ENCODE data around the gene PCCA. TPM values are rescaled to one million over a fixed set of nuclear protein-coding genes. Genes with fewer than 3 reads are reported as not detected.

PCCA gene
- total and polyA plus RNA-seq, 2 donors (not counting 1 experiment from before 2014, with no cell fraction given): 4.8 to 17.4 TPM

DNA sequence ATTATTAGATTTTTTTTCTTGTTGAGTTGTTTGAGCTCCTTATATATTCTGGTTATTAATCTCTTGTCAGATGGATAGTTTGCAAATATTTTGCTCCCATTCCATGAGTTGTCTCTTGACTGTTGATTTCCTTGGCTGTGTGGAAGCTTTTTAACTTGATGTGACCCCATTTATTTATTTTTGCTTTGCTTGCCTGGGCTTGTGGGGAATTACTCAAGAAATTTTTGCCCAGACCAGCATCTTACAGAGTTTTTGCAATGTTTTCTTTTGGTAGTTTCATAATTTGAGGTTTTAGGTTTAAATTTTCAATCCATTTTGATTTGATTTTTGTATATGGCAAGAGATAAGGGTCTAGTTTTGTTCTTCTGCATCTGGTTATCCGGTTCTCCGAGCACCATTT, 124.7 kb downstream of the PCCA start:
- DNase-seq (no peak), ATAC-seq (ENCODE audit: low read depth) (no peak)
- Mint-ChIP-seq H3K27me3 (no peaks in the 10 kb centered on the region), H3K27ac (no peak overlapping the region), H3K4me3 (no peak overlapping the region), H3K4me1 (peaks cover 19% of the 10 kb centered on the region), H3K9me3 (ENCODE audit: insufficient read depth) (peaks cover 7% of the 10 kb centered on the region)
- Histone ChIP-seq H3K27me3 (replicated peaks in 1 of 4; ENCODE audit: control extremely low read depth in 1 of 4, control insufficient read depth in 3 of 4, insufficient read depth in 4 of 4, low read length in 3 of 4) (no peaks in the 10 kb centered on the region), H4K20me1 (ENCODE audit: control insufficient read depth, insufficient read depth, low read length, poor library complexity, severe bottlenecking) (no peaks in the 10 kb centered on the region), H3K4me2 (replicated peaks; ENCODE audit: low read depth, low read length, poor library complexity, severe bottlenecking) (no peak overlapping the region), H3K9ac (ENCODE audit: low read length) (no peak overlapping the region), H2AFZ (ENCODE audit: insufficient read depth, low read depth, low read length, poor library complexity, severe bottlenecking) (no peak overlapping the region), H3K79me2 (ENCODE audit: control insufficient read depth, insufficient read depth, low read length) (no peaks in the 10 kb centered on the region), H3K36me3 (replicated peaks in 1 of 2; ENCODE audit: control extremely low read depth in 1 of 2, control insufficient read depth in 1 of 2, extremely low read depth in 1 of 2, insufficient read depth in 2 of 2, low read length in 1 of 2) (no peaks in the 10 kb centered on the region), H3K4me1 (ENCODE audit: control insufficient read depth in 2 of 2, insufficient read depth in 2 of 2, low read length in 2 of 2) (peaks cover 0 to 5% of the 10 kb centered on the region in 2 donors), H3K4me3 (ENCODE audit: control extremely low read depth in 1 of 5, extremely low read depth in 1 of 5, insufficient read depth in 1 of 5, low read depth in 2 of 5, low read length in 4 of 5) (no peak overlapping the region), H3K9me3 (ENCODE audit: control extremely low read depth in 1 of 3, control insufficient read depth in 2 of 3, insufficient read depth in 1 of 3, low read length in 2 of 3) (peaks cover 0 to 3% (median 2%) of the 10 kb centered on the region in 3 donors), H3K27ac (ENCODE audit: low read length in 2 of 2) (no peak overlapping the region)
- TF ChIP-seq, protein P1, sequence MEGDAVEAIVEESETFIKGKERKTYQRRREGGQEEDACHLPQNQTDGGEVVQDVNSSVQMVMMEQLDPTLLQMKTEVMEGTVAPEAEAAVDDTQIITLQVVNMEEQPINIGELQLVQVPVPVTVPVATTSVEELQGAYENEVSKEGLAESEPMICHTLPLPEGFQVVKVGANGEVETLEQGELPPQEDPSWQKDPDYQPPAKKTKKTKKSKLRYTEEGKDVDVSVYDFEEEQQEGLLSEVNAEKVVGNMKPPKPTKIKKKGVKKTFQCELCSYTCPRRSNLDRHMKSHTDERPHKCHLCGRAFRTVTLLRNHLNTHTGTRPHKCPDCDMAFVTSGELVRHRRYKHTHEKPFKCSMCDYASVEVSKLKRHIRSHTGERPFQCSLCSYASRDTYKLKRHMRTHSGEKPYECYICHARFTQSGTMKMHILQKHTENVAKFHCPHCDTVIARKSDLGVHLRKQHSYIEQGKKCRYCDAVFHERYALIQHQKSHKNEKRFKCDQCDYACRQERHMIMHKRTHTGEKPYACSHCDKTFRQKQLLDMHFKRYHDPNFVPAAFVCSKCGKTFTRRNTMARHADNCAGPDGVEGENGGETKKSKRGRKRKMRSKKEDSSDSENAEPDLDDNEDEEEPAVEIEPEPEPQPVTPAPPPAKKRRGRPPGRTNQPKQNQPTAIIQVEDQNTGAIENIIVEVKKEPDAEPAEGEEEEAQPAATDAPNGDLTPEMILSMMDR (IDR thresholded peaks at IDR 0.05): no peak
- TF ChIP-seq EZH2 (IDR thresholded peaks at IDR 0.05; ENCODE audit: borderline replicate concordance, insufficient read depth, low read depth, low read length, poor library complexity, severe bottlenecking): no peak
- WGBS (ENCODE audit: insufficient coverage): no CpG with 5 or more reads among the region's 2 CpGs
- CTCF ChIA-PET: no interaction called here
- intact Hi-C loops (cut with micrococcal nuclease): no loop called here
- POLR2A ChIA-PET: no interaction called here

DNA sequence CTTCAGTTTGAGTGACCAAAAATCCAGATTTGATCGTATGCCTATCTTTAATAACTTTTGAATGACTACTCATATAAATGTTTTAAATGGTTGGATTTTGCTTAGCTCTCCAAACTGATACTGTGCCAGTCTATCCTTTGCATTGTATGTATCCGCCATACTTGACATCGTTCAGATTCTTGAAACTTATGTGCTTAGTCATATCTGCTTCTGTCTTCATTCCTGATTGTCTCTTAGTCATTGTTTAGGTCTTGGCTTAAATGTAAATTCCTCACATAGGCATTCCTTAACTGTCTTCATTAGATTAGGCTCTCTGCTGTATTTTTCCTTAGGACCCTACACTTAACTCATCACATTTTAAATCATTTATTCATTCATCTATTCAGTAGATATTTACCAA, 126.0 kb downstream of the PCCA start:
- Histone ChIP-seq H2AFZ (ENCODE audit: insufficient read depth, low read depth, low read length, poor library complexity, severe bottlenecking) (no peak overlapping the region), H3K79me2 (ENCODE audit: control insufficient read depth, insufficient read depth, low read length) (no peaks in the 10 kb centered on the region), H4K20me1 (ENCODE audit: control insufficient read depth, insufficient read depth, low read length, poor library complexity, severe bottlenecking) (no peaks in the 10 kb centered on the region), H3K27me3 (replicated peaks in 1 of 4; ENCODE audit: control extremely low read depth in 1 of 4, control insufficient read depth in 3 of 4, insufficient read depth in 4 of 4, low read length in 3 of 4) (no peaks in the 10 kb centered on the region), H3K4me2 (replicated peaks; ENCODE audit: low read depth, low read length, poor library complexity, severe bottlenecking) (no peak overlapping the region), H3K4me3 (ENCODE audit: control extremely low read depth in 1 of 5, extremely low read depth in 1 of 5, insufficient read depth in 1 of 5, low read depth in 2 of 5, low read length in 4 of 5) (no peak overlapping the region), H3K9ac (ENCODE audit: low read length) (no peak overlapping the region), H3K36me3 (replicated peaks in 1 of 2; ENCODE audit: control extremely low read depth in 1 of 2, control insufficient read depth in 1 of 2, extremely low read depth in 1 of 2, insufficient read depth in 2 of 2, low read length in 1 of 2) (no peaks in the 10 kb centered on the region), H3K9me3 (ENCODE audit: control extremely low read depth in 1 of 3, control insufficient read depth in 2 of 3, insufficient read depth in 1 of 3, low read length in 2 of 3) (peaks cover 0 to 3% (median 2%) of the 10 kb centered on the region in 3 donors), H3K4me1 (ENCODE audit: control insufficient read depth in 2 of 2, insufficient read depth in 2 of 2, low read length in 2 of 2) (peaks cover 0 to 5% of the 10 kb centered on the region in 2 donors), H3K27ac (ENCODE audit: low read length in 2 of 2) (no peak overlapping the region)
- Mint-ChIP-seq H3K4me1 (peaks cover 19% of the 10 kb centered on the region), H3K27me3 (no peaks in the 10 kb centered on the region), H3K9me3 (ENCODE audit: insufficient read depth) (peaks cover 7% of the 10 kb centered on the region), H3K4me3 (no peak overlapping the region), H3K27ac (no peak overlapping the region)
- intact Hi-C loops (cut with micrococcal nuclease): no loop called here
- ATAC-seq (ENCODE audit: low read depth) (no peak), DNase-seq (no peak)
- POLR2A ChIA-PET: no interaction called here
- WGBS (ENCODE audit: insufficient coverage): 100% methylated on average over 1 of the region's 3 CpGs
- TF ChIP-seq EZH2 (IDR thresholded peaks at IDR 0.05; ENCODE audit: borderline replicate concordance, insufficient read depth, low read depth, low read length, poor library complexity, severe bottlenecking): no peak
- TF ChIP-seq, protein P1 (IDR thresholded peaks at IDR 0.05): no peak
- CTCF ChIA-PET: no interaction called here
